Activated CD4-positive, alpha-beta T cell treated with anti-CD3 and anti-CD28 coated beads, Interleukin-2, amount 50 U/mL, for 16 hours (primary cell): ENCODE data around the gene AKR1E2.

Experiments used
- DNase-seq: peaks from one replicate; pipeline ENCODE4 v3.0.0-alpha.2; 2020

Gene AKR1E2

DNA sequence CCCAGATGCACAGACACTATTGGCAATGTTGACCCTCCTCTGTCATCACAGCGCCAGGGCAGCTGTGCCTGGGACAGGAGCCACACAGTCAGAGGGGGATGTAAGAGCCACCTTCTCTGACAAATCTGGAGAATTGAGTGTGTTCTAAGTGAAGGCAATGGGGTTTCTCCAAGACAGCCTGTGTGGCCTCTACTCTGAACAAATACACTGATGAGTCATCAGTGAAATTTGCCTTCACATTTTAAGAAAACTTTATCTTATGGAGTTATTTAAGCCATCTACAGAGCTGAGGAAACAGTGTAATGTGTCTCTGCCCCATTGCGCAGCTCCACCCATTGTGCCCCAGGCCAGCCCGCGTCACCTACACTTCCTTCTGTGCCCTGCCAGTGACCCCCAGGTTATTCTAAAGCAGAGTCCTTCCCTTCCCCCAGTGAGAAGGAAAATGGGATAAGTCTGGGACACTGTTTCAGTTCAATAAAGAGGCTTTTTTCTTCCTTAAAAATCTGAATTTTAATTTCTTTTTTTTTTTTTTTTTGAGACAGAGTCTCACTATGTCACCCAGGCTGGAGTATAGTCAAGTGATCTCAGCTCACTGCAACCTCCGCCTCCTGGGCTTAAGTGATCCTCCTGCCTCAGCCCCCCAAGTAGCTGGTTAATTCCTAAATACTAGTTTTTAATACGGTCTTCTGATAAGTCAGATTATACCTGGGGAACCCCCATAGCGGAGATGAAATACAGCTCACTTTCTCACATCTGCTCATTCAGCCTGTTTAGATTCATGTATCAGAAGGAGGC is 21.8 kb downstream of the AKR1E2 start:
- DNase-seq, result peak; percentile 18

DNA sequence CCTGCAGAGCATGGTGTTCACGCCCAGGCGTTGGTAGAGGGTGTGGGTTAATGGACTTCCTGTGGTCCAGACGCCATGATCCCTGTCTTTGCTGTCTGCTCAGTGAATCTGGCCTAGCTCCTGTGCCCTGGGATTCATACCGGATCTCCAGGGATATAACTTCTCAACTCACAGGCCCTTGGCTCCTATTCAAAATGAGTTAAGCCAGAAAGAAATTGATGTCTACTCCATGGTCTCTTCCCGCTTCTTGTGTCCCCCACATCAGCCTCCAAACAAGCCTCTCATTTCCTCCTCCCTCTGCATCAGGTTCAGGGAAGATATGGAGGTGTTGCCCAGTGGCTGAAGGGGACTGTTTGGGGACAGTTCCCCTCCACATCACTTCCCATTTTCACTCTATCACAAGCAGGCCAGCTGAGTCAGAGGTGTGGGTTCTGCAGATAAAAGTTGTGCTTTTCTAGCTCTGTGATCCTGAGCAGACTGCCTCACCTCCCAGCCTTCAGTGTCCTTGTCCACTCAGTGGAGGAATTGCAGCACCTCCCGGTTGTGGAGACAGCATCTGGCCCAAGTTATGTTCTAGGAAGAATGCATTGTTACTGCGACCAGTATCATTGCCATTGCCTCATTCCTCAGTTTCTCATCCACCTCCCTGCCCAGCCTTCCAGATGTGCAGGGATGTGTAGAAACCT is 22.5 kb downstream of the AKR1E2 start:
- DNase-seq, result no peak

DNA sequence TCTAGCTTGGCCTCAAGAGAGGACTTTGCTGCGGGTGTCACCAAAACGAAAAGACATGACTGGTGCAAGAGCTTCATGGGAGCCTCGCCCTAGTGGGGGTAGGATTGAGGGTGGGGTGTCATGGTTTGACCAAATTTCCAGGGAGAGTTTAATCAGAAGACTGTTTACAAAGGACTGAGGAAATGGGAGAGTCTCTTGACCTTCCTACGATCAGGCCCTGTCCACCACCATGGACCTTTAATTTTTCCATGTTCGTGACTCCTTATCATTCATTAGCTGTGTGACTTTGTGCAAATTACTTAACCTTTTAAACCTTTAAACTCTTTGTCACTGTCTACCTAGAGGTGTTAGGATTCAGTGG is 23.0 kb downstream of the AKR1E2 start:
- DNase-seq, result no peak

DNA sequence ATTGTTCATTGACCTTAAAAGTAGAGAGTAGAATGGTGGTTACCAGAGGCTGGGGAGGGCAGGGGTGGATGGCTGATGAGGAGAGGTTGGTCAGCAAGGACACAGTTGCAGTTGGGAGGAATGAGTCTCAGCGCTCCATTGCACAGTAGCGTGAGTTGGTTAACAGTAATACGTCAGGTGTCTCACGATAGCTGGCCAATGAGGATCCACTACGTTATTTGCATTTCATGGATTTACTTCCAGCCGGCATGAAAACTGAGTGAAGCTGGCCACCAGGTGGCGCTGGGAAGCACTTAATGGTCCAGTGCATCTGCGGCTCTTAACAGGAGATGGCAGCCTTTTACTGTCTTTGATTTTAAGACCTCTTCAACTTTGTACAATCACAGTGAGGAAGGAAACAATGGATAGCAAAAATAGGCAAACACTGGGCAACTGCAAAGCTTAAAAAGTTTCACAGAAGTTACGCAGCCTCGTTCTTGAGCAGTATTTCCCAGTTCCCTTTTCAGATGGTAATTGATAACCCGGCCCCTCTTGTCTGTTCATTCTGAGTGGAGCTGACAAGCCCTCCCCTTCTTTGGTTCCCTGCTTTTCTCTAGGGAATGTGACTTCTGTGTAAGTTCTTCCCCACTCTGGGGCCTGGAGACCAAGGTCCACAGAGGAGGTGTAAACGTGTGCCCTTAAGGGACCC is 23.7 kb downstream of the AKR1E2 start:
- DNase-seq, result peak; percentile 89

DNA sequence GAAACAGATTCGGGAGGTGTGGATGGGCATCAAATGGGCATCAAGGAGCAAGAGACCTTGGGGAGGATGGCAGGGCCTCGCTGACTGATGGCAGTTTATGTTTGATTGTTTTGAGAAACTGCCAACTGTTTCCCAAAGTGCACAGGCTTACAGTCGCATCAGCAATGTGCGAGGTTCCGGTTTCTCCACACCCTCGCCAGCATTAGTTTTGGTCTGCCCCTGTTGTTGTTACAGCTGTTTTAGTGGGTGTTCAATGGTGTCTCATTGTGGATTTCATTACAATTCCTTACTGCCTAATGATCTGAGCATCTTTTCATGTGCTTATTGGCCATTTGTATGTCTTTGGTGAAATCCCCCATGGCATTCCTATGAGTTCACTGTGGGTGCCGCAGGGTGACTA is 24.4 kb downstream of the AKR1E2 start:
- DNase-seq, result no peak

DNA sequence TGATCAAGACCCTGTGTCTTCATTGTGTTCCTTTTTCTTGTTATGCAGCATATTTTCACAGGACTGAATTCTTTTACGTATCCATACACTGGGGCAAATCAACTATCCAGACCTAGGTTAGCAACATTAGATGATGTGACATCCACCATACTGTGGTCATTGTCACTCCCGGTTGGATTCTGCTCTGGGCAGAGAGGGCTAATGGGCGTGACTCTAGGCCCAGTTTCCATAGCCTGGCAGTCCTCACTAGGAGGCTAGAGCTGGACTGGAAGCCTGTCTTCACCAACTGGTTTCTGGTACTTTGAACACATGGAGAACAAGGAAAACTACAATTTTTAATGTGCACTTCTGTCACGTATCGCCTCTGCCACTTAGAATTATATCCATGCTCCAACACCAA is 25.2 kb downstream of the AKR1E2 start:
- DNase-seq, result no peak

DNA sequence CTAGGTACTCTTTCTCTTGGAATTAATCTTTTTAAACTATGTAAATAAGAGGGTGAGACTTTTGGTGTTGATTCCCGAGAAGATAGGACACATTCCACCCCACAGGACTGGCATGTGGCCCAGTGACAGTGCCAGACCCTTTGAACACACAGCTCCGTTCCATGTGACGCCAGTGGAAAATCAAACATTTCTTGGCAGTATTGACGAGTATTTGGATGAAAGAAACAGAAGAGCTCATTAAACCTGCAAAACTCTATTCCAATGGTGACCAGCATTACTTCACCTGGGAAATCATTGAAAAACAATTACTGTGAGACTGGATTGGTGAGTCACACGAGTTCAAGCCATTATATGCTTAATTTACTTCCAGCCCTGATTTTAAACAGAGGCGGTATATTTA is 25.8 kb downstream of the AKR1E2 start:
- DNase-seq, result no peak

DNA sequence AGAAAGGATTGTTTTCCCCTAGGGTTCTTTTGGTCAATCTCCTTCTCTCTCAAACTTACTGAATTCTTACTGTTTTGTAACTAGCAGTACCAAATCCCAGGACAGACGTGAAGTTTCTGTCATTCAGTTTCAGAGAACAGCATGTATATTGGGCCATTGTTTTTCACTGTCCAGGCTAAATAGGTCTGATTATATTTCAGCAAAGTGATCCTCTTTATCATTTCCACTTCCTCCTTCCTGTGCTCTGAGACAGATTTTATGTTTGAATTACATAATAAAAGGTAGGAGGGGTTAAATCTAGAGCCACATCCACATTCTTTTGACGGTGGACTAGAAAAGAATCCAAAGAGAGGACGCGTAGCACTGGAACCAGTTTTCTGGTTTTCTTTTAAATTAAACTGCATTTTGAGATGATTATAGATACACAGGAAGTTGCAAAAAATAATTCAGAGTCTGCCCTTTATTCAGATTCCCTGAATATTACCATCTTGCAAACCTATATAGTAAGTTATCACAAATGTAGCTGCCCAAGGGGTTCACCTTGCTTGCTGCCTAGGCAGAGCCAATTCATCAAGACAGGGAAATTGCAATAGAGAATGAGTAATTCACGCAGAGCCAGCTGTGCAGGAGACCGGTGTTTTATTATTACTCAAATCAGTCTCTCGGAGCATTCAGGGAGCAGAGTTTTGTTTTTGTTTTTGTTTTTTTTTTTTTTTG is 40.1 kb downstream of the AKR1E2 start:
- DNase-seq, result no peak

DNA sequence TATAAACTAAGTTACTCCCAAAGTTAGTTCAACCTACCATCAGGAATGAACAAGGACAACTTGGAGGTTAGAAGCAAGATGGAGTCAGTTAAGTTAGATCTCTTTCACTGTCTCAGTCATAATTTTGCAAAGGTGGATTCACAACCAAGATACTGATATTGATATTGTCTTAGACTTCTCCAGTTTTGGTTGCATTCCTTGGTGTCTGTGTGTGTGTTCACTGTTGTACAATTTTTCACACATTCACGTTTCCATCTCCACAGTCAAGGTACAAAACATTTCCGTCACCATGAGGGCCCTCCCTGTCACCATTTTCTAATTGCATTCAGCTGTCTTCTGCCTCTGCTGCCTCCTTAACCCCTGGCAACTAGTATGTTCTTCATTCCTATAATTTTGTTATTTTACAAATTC is 41.1 kb downstream of the AKR1E2 start:
- no peak for DNase-seq

DNA sequence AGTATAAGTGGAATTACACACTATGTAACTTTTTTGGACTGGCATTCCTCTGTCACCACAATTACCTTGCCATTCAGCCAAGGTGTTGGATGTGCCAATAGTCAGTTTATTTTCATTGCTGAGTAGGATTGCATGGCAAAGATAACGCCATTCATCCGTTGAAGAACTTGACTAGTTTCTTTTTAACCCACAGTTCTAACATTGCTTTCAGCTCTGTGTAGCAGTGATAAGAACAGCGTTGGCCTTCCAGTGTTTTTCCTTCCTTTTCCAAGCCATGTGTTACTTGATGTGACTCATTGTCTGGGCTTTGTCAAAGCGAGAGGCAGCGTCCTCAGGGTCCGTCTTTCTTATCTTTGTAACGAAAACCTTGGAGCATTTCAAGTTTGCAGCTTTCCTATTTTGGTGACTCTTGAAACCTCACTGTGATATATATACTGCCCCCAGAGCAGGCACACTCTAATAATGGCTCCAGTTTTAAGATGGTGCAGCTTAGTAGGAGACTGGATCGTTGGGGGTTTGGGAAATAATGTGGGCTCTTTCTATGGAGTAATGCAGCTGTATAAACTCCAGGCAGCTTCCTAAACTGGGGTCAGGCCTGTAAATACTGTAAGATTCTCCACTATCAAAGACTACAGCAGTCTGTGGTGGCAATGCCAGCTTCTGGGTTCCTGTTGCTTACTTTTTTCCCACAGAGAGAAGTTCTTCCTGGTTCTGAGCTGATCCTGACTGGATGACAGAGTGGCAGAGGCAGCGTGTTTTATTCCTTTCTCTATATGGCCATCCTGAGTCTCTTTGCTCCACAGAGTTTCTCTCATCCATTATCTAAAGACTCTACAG is 41.7 kb downstream of the AKR1E2 start:
- no peak for DNase-seq

DNA sequence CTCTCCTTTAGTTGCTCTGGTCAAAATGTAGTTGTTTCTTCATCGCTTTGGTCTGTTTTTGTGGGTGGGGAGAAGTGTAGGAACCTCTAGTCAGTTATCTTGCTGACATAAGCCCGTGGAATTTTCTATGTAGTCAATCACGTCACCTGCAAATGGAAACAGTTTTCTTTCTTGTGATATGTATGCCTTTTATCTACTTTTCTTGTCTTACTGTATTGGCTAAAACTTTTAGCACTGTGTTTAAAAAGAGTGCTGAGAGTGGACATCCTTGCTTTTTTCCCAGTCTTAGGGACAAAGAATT is 42.3 kb downstream of the AKR1E2 start:
- no peak for DNase-seq

DNA sequence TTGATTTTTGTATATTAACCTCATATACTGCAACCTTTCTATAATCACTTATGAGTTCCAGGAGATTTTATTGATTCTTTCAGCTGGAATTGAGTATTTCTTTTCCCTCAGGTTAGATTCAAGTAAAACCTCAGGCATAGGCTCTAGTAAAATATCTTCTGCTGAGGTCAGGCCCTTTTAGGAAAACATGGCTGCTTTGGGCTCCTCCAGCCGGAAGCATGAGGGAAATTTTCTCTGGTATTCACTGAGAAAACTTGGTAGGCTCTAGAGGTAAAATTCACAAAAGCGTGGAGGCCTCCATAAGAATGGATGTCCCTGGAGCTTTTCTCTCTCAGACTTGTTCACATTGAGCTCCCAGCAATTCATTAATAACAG is 56.7 kb downstream of the AKR1E2 start:
- DNase-seq, result no peak

DNA sequence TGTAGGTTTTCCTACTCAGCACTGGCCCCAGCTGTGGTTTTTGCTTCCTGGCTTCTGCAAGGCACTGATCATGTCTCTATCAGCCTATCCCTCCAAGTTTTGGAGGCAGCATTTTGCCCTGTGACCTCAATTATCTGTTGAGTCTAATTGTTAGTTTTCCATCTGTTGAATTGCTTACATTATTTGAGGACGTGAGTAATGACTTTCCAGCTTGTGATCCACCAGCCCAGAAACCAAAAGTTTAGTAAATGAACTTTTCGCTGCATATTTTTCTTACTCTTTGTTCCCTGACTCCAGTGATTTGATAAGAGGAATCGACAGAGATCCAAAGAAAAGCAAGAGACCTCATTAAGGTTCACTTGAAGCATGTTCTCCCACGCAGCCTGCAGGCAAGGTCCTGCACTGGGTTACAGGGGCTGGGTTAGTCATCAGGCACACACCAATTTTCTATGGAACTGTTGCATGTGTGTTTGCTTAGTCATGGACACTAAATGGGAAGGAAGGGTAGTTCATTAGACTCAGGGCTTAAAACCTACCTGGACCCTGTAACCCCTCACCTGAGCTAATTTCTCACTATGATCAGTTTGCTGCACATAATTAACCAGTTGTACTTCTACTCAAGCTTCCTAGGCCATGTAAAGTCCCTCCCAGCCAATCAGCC is 57.2 kb downstream of the AKR1E2 start:
- no peak for DNase-seq

DNA sequence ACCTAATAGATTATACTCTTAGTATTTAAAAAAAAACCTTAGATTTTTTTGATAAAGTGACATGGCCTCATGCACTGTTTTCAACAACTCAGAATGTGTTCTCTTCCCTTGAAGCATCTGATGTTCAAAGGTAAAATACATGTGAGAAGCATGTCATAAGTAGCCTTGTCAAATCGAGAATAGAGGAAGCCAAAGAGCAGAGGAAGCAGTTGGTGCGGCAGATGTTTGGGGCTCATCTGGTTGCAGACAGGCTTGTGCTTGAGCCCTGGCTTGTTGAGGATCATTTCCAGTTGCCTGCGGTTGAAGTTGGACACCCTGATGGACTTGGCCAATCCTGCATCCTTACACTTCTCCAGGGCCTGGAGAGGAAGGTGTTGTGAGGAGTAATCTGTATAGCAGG is 59.2 kb downstream of the AKR1E2 start:
- peak; percentile 16 for DNase-seq

DNA sequence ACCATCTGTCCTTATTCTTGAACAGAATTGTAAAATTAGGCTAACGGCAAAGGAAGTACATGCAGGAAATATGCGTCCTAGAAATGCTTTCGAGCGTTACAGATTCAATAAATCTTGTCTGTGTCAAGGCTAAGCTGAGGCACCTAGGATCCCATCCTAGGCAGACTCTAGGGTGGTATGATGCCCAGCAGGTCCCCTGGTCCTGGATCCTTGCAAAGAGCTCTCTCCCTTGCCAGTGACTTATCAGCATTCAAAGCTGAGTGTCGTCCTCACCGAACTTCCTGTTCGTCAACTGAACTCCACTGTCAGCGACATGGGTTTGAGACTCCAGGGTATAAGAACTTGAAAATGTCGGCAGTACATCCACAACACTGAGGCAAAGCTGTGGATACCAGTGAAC is 61.5 kb downstream of the AKR1E2 start:
- no peak for DNase-seq

DNA sequence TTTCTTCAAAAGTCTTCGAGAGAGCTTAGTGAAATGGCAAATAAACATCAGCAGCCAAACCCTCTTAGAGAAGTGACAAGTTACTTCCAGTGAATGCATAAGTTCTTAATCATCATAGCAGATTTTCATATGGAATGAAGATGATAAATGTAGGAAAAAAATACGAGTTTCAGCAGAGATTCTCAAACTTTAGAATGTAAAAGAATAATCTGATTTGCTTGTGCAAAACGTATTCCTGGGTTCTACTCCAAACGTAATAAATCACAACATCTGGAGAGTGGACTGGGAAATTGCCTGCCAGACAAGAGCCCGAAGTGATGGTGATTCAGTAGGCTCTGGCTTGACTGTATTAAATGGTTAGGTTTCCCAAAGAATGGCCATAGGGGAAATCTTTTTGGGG is 62.2 kb downstream of the AKR1E2 start:
- DNase-seq, result no peak

DNA sequence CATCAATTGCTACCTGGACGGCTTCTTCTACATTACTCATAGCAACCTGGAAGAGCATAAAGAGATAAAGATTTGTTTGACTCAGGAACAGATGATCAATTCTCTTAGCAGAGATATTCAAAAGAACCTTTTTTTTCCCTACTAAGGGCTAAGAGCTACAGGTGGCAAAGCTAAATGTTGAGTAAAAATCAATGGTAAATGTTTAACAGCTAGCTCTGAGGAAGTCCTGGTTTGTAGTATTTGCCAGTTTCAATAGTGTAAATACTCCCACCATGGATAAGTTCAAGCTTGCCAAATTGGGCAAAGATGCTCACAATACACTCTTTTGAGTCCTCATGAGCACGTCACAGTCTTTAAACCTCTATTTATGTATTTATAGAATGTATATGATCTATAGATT is 64.0 kb downstream of the AKR1E2 start:
- no peak for DNase-seq

DNA sequence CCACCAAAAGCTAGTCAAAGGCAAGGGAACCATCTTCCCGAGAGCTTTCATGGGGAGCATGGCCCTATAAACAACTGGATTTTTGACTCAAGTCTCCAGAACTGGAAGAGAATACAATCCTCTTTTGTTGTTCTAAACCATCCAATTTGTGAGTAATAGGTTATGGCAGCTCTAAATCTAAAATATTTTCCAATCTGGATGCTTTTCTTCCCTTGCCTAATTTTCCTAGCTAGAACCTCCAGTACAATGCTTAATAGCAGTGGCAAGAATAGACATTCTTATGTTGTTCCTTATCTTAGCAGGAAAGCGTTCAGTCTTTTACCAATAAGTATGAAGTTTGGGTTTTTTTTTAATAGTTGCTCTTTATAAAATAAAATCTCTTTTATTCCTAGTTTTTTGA is 66.7 kb downstream of the AKR1E2 start:
- DNase-seq, result no peak

DNA sequence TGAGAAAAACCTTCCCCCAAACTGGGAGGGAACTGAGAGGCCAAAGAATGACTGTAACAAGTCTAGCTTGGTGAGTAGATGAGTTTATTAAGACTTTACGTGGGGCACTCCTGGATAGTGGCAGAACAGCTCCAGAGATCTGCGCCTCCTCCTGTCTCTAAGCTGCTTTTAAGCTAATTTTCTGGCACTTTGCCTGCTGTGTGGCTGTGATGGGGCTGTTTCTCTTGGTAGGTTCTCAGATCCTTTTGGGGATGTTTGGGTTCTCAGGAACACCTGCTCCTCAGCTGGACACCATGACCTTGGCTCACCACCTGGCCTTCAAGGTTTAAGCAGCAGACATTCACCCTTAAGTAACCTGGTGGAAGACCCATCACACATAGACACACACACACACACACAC is 68.3 kb downstream of the AKR1E2 start:
- DNase-seq, result no peak
